ENCODE measurements around the gene TIPARP. TPM values are rescaled to one million over a fixed set of nuclear protein-coding genes. Genes with fewer than 3 reads are reported as not detected.

Gene TIPARP
- total and polyA plus RNA-seq, 2 of the 8 experiments (the other 6 are each of a cell fraction or from before 2014, with no cell fraction given): 1.6 to 5.8 TPM

DNA sequence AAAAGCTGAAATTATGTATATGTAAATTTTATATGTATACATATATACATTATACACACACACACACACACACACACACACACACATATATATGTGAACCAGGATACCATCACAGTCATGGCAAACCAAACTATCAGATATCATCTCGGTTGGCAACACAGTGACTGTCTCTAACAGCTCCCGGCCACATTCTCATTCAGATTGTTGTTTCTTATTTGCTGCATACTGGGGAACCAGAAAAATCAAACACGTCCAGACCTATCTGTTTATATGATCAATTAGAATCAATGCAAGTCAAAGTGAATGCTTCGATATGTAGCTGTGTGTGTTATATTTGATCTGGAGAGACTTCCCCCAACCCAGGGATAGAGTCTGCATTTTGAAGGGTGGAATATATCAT, 61.1 kb downstream of the TIPARP start:
- TF ChIP-seq CHD2 (IDR thresholded peaks at IDR 0.05; ENCODE audit: low read length): no peak
- TF ChIP-seq, protein P1, sequence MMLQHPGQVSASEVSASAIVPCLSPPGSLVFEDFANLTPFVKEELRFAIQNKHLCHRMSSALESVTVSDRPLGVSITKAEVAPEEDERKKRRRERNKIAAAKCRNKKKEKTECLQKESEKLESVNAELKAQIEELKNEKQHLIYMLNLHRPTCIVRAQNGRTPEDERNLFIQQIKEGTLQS (IDR thresholded peaks at IDR 0.05; ENCODE audit: insufficient read depth, low read depth, low read length): no peak
- no peak for TF ChIP-seq NANOG (IDR thresholded peaks at IDR 0.05; ENCODE audit: insufficient read depth, low read depth, low read length, poor library complexity, severe bottlenecking)
- TF ChIP-seq RAD21 (IDR thresholded peaks at IDR 0.05 in 1 of 2, conservative IDR thresholded peaks at IDR 0.05 in 1 of 2; ENCODE audit: low read depth in 2 of 2, low read length in 2 of 2): no peak
- no peak for TF ChIP-seq BRCA1 (IDR thresholded peaks at IDR 0.05; ENCODE audit: low read depth, low read length)
- TF ChIP-seq RXRA (IDR thresholded peaks at IDR 0.05; ENCODE audit: insufficient read depth, low read depth, low read length): no peak
- no peak for TF ChIP-seq BACH1 (IDR thresholded peaks at IDR 0.05; ENCODE audit: low read length)
- TF ChIP-seq TAF1 (IDR thresholded peaks at IDR 0.05; ENCODE audit: low read depth, low read length): no peak
- TF ChIP-seq ASH2L (IDR thresholded peaks at IDR 0.05; ENCODE audit: low read length): no peak
- TF ChIP-seq CHD1 (IDR thresholded peaks at IDR 0.05; ENCODE audit: low read depth, low read length): no peak
- H3K23ac ChIP-seq (ENCODE audit: insufficient read length): no peak overlapping the region
- no peak overlapping the region for H4K91ac ChIP-seq (replicated peaks; ENCODE audit: insufficient read length, low read length)
- H3K14ac ChIP-seq (ENCODE audit: insufficient read length): no peak overlapping the region
- H2AK5ac ChIP-seq (ENCODE audit: low read depth, low read length): no peak overlapping the region
- WGBS, 2 experiments (ENCODE audit: extremely low coverage in 1 of 2, insufficient coverage in 1 of 2, insufficient read length in 1 of 2, insufficient replicate concordance in 2 of 2, low coverage in 1 of 2, low lambda C conversion rate in 2 of 2, missing lambda C conversion rate in 1 of 2): 71% methylated on average over 4 of the region's 4 CpGs; no CpG with 5 or more reads in 1 of the 2 experiments
- no peaks in the 10 kb centered on the region for H3K4me1 ChIP-seq (replicated peaks in 1 of 4; ENCODE audit: control insufficient read depth in 3 of 4, insufficient read depth in 4 of 4, low read length in 3 of 4)
- H2AFZ ChIP-seq (ENCODE audit: low read length): no peak overlapping the region
- DNase-seq (ENCODE audit: low read depth in 1 of 2, low spot score in 2 of 2) (no peak), FAIRE-seq (no peak)
- H3K79me1 ChIP-seq (ENCODE audit: low read depth, low read length): no peaks in the 10 kb centered on the region
- no peak overlapping the region for H3K9ac ChIP-seq (replicated peaks in 1 of 4; ENCODE audit: extremely low read depth in 1 of 4, low read depth in 3 of 4, low read length in 3 of 4)
- H3K27me3 ChIP-seq (replicated peaks in 1 of 4; ENCODE audit: control insufficient read depth in 3 of 4, extremely low read depth in 1 of 4, insufficient read depth in 3 of 4, low read length in 3 of 4): no peaks in the 10 kb centered on the region
- H3K27ac ChIP-seq (ENCODE audit: low read depth, low read length): no peak overlapping the region
- peaks cover 0 to under 1% of the 10 kb centered on the region in 2 experiments; a peak in 1 of 4 replicates for H3K9me3 ChIP-seq (ENCODE audit: insufficient read depth in 2 of 2, low read depth in 1 of 2, low read length in 1 of 2)
- H2BK15ac ChIP-seq (ENCODE audit: low read length): no peak overlapping the region
- no peak overlapping the region for H3K4me3 ChIP-seq (ENCODE audit: extremely low read depth in 1 of 4, insufficient read depth in 2 of 4, low read depth in 3 of 4, low read length in 4 of 4)
- no peak overlapping the region for H3K18ac ChIP-seq (ENCODE audit: extremely low read depth, low read length)
- H4K8ac ChIP-seq (ENCODE audit: extremely low read depth, insufficient read depth, low read length): no peak overlapping the region
- no peak overlapping the region for H3K4ac ChIP-seq (replicated peaks; ENCODE audit: insufficient read length, low read depth, low read length)
- H2BK5ac ChIP-seq (ENCODE audit: low read depth, low read length): no peak overlapping the region
- no peaks in the 10 kb centered on the region for H3K79me2 ChIP-seq (ENCODE audit: control insufficient read depth in 1 of 2, insufficient read depth in 2 of 2, low read length in 2 of 2)
- POLR2A ChIA-PET (ENCODE audit: partially characterized antibody): interaction anchor here (2.5 kb wide), 1 partner anchor 15 kb away, joined by 7 read pairs; no protein-coding TSS in a partner anchor
- H2BK12ac ChIP-seq (ENCODE audit: low read depth, low read length): no peak overlapping the region
- H4K5ac ChIP-seq (ENCODE audit: insufficient read length, low read depth, low read length): no peak overlapping the region
- no peak overlapping the region for H3K4me2 ChIP-seq (ENCODE audit: insufficient read depth in 1 of 2, low read depth in 2 of 2, low read length in 2 of 2)
- no peak overlapping the region for H3K56ac ChIP-seq (replicated peaks; ENCODE audit: insufficient read length, low read depth, low read length)
- H2BK20ac ChIP-seq (ENCODE audit: low read length): no peak overlapping the region
- H4K20me1 ChIP-seq (replicated peaks in 1 of 2; ENCODE audit: control insufficient read depth in 1 of 2, insufficient read depth in 2 of 2, low read length in 2 of 2): no peaks in the 10 kb centered on the region
- CTCF ChIA-PET (ENCODE audit: partially characterized antibody): interaction anchor here (0.8 to 1.3 kb wide), 2 partner anchors 12 to 28 kb away, joined by 3 read pairs; no protein-coding TSS in a partner anchor
- H3K23me2 ChIP-seq (ENCODE audit: low read depth, low read length): no peaks in the 10 kb centered on the region
- no peaks in the 10 kb centered on the region for H3K36me3 ChIP-seq (ENCODE audit: control insufficient read depth in 2 of 4, insufficient read depth in 4 of 4, low read length in 3 of 4)
- H2BK120ac ChIP-seq (replicated peaks; ENCODE audit: low read depth, low read length): no peak overlapping the region
